ENCODE measurements around the gene SLC31A2. TPM values are rescaled to one million over a fixed set of nuclear protein-coding genes. Genes with fewer than 3 reads are reported as not detected.

Gene SLC31A2
- total RNA-seq, 1 experiment from 2014 or later: 4.7 TPM

DNA sequence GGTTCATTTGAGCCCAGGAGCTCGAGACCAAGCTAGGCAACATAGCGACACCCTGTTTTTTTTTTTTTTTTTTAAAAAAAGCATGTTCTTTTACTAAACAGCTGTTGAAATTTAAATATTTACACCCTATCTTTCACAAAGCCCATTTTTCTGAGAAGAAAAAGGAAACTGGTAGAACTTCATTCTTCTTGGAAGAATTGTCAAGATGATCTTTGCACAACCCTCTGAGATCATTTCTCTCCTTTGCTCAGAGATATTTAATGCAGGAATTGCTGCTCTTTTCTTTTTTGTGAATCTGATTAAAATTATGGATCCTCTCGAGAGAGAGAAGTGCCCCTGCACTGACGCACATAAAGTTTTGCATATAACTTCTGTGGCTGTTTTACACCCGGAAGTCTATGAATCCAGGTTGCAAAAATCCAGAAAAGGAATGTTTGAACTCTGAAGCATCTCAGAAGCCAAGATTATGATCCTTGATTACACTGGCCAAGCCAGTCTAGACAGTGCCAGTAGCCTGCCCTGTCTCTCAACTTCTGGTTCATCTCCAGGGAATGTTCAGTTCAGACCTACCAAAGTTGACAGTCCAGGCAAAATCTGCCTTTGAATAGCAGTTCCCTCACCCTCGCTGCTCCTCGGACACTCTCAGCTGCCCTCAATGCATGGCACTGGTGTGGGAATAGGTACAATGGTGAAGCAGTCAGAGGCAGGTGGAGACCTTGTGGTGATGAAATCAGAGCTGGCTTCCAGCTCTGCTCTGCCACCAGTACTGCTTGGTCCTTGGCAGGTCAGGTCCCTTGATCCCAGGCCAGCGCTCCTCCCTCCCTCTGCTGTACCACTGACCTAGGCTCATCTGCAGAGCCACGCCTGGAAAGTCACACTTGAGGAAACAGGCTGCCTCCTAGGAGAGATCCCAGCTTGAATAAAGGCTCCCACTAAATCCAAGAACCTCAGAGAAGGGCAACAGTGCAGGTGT is 13.3 kb upstream of the SLC31A2 start:
- ChIA-PET RAD21 (ENCODE audit: low non-redundant PET in 1 of 2, low total read pairs in 2 of 2, uncharacterized antibody in 2 of 2, unreplicated experiment in 2 of 2) (no interaction called here), POLR2A (no interaction called here), CTCF (no interaction called here)
- no peaks in the 10 kb centered on the region for H3K36me3 ChIP-seq (ENCODE audit: control insufficient read depth in 1 of 2, insufficient read depth in 2 of 2, low read length in 2 of 2)
- H3K79me2 ChIP-seq (ENCODE audit: insufficient read depth, low read length): no peaks in the 10 kb centered on the region
- H3K9ac ChIP-seq (ENCODE audit: low read length): no peak overlapping the region
- no peaks in the 10 kb centered on the region for H4K20me1 ChIP-seq (ENCODE audit: insufficient read depth)
- no peak for ATAC-seq
- peaks cover 20% of the 10 kb centered on the region; the same call in 1 of the 2 replicates for H3K27me3 ChIP-seq (ENCODE audit: insufficient read depth, low read length)
- no TSS peak for BruUV-seq (replicated peaks)
- no peaks in the 10 kb centered on the region for H3K9me3 ChIP-seq (ENCODE audit: control insufficient read depth in 1 of 2, insufficient read depth in 1 of 2, low read depth in 1 of 2, low read length in 2 of 2)
- no peaks in the 10 kb centered on the region for H3K9me2 ChIP-seq (ENCODE audit: insufficient read depth)
- DNase-seq (ENCODE audit: low read depth, low spot score): no peak
- no peaks in the 10 kb centered on the region for H3K4me1 ChIP-seq (ENCODE audit: control insufficient read depth in 1 of 2, insufficient read depth in 2 of 2, low read length in 2 of 2)
- no peak overlapping the region for H3K4me2 ChIP-seq (ENCODE audit: low read length)
- no peak overlapping the region for H3K27ac ChIP-seq (ENCODE audit: low read depth, low read length)
- intact Hi-C loops (cut with micrococcal nuclease): no loop called here
- H3K4me3 ChIP-seq (replicated peaks in 1 of 2; ENCODE audit: low read depth in 1 of 2, low read length in 2 of 2): no peak overlapping the region
- H2AFZ ChIP-seq (ENCODE audit: low read depth, low read length, poor library complexity, severe bottlenecking): no peak overlapping the region
- no peak for TF ChIP-seq ZNF274 (IDR thresholded peaks at IDR 0.05; ENCODE audit: low read depth, low read length)
- no peak for TF ChIP-seq EZH2phosphoT487 (IDR thresholded peaks at IDR 0.05; ENCODE audit: borderline replicate concordance)
- no peak for TF ChIP-seq EGR1 (IDR thresholded peaks at IDR 0.05; ENCODE audit: low read depth)
- TF ChIP-seq, protein P1, sequence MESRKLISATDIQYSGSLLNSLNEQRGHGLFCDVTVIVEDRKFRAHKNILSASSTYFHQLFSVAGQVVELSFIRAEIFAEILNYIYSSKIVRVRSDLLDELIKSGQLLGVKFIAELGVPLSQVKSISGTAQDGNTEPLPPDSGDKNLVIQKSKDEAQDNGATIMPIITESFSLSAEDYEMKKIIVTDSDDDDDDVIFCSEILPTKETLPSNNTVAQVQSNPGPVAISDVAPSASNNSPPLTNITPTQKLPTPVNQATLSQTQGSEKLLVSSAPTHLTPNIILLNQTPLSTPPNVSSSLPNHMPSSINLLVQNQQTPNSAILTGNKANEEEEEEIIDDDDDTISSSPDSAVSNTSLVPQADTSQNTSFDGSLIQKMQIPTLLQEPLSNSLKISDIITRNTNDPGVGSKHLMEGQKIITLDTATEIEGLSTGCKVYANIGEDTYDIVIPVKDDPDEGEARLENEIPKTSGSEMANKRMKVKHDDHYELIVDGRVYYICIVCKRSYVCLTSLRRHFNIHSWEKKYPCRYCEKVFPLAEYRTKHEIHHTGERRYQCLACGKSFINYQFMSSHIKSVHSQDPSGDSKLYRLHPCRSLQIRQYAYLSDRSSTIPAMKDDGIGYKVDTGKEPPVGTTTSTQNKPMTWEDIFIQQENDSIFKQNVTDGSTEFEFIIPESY (IDR thresholded peaks at IDR 0.05; ENCODE audit: extremely low read depth, insufficient replicate concordance, low read length): no peak
- TF ChIP-seq JUND (IDR thresholded peaks at IDR 0.05): no peak
- TF ChIP-seq CEBPB (IDR thresholded peaks at IDR 0.05; ENCODE audit: low read depth): no peak
- TF ChIP-seq RAD21 (IDR thresholded peaks at IDR 0.05; ENCODE audit: low read depth): no peak
- TF ChIP-seq, protein P2, sequence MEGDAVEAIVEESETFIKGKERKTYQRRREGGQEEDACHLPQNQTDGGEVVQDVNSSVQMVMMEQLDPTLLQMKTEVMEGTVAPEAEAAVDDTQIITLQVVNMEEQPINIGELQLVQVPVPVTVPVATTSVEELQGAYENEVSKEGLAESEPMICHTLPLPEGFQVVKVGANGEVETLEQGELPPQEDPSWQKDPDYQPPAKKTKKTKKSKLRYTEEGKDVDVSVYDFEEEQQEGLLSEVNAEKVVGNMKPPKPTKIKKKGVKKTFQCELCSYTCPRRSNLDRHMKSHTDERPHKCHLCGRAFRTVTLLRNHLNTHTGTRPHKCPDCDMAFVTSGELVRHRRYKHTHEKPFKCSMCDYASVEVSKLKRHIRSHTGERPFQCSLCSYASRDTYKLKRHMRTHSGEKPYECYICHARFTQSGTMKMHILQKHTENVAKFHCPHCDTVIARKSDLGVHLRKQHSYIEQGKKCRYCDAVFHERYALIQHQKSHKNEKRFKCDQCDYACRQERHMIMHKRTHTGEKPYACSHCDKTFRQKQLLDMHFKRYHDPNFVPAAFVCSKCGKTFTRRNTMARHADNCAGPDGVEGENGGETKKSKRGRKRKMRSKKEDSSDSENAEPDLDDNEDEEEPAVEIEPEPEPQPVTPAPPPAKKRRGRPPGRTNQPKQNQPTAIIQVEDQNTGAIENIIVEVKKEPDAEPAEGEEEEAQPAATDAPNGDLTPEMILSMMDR (IDR thresholded peaks at IDR 0.05 in 2 of 3, conservative IDR thresholded peaks at IDR 0.05 in 1 of 3; ENCODE audit: borderline replicate concordance in 1 of 3, insufficient read depth in 1 of 3, low read depth in 2 of 3, low read length in 2 of 3): no peak
- TF ChIP-seq SP1 (IDR thresholded peaks at IDR 0.05; ENCODE audit: low read depth): no peak
- TF ChIP-seq YY1 (IDR thresholded peaks at IDR 0.05; ENCODE audit: extremely low read depth, insufficient replicate concordance, low read depth, low read length): no peak
- no peak for TF ChIP-seq TCF7L2 (IDR thresholded peaks at IDR 0.05; ENCODE audit: borderline replicate concordance, extremely low read depth, insufficient read depth, insufficient read length)
- TF ChIP-seq, protein P3, sequence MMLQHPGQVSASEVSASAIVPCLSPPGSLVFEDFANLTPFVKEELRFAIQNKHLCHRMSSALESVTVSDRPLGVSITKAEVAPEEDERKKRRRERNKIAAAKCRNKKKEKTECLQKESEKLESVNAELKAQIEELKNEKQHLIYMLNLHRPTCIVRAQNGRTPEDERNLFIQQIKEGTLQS (IDR thresholded peaks at IDR 0.05): no peak
- TF ChIP-seq, protein P4, sequence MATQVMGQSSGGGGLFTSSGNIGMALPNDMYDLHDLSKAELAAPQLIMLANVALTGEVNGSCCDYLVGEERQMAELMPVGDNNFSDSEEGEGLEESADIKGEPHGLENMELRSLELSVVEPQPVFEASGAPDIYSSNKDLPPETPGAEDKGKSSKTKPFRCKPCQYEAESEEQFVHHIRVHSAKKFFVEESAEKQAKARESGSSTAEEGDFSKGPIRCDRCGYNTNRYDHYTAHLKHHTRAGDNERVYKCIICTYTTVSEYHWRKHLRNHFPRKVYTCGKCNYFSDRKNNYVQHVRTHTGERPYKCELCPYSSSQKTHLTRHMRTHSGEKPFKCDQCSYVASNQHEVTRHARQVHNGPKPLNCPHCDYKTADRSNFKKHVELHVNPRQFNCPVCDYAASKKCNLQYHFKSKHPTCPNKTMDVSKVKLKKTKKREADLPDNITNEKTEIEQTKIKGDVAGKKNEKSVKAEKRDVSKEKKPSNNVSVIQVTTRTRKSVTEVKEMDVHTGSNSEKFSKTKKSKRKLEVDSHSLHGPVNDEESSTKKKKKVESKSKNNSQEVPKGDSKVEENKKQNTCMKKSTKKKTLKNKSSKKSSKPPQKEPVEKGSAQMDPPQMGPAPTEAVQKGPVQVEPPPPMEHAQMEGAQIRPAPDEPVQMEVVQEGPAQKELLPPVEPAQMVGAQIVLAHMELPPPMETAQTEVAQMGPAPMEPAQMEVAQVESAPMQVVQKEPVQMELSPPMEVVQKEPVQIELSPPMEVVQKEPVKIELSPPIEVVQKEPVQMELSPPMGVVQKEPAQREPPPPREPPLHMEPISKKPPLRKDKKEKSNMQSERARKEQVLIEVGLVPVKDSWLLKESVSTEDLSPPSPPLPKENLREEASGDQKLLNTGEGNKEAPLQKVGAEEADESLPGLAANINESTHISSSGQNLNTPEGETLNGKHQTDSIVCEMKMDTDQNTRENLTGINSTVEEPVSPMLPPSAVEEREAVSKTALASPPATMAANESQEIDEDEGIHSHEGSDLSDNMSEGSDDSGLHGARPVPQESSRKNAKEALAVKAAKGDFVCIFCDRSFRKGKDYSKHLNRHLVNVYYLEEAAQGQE (IDR thresholded peaks at IDR 0.05; ENCODE audit: low read depth): no peak
- TF ChIP-seq SRF (IDR thresholded peaks at IDR 0.05; ENCODE audit: low read depth): no peak
- TF ChIP-seq EZH2 (IDR thresholded peaks at IDR 0.05): no peak
- no peak for TF ChIP-seq SIN3A (IDR thresholded peaks at IDR 0.05; ENCODE audit: low read depth)
